Esophagus squamous epithelium (tissue), 5 donors: Measurements from ENCODE around the gene CER1. TPM values are rescaled to one million over a fixed set of nuclear protein-coding genes. Genes with fewer than 3 reads are reported as not detected.

Experiments used
- DNase-seq: peaks from one replicate; lab custom pipeline; 2025; lab: John Stamatoyannopoulos, UW
- H3K27ac ChIP-seq, 4 donors: fragments of 200-600 bp; sonication (generic); one replicate each; pipeline ENCODE4 v1.5.1; 2016 to 2019; ENCODE audit warnings: mild to moderate bottlenecking in 1 of 4
- H3K27me3 ChIP-seq, 4 donors: fragments of 200-600 bp; sonication (generic); 1 replicate in 3 of 4; 2 replicates in 1 of 4; pipeline versions ENCODE4 v1.5.1 to v1.6.0; 2017 to 2021; ENCODE audit warnings: antibody characterized with exemption in 1 of 4
- H3K36me3 ChIP-seq, 3 donors: fragments of 200-600 bp; sonication (generic); one replicate each; pipeline ENCODE4 v1.5.1; 2016 to 2019
- H3K4me1 ChIP-seq, 3 donors: fragments of 200-600 bp; sonication (generic); one replicate each; pipeline ENCODE4 v1.5.1; 2017 to 2019
- H3K4me3 ChIP-seq, 4 donors: fragments of 200-600 bp; sonication (generic); 1 replicate in 3 of 4; 2 replicates in 1 of 4; pipeline ENCODE4 v1.5.1; 2016 to 2019; ENCODE audit warnings: mild to moderate bottlenecking in 2 of 4, moderate library complexity in 1 of 4
- H3K9me3 ChIP-seq, 3 donors: fragments of 200-600 bp; sonication (generic); one replicate each; pipeline ENCODE4 v1.5.1; 2016 to 2019
- CTCF ChIP-seq, 6 experiments: fragments of 450-650 bp in 4 of 6; fragments of 200-600 bp in 2 of 6; sonication (generic) in 2 of 6; IDR thresholded peaks; one replicate each; pipeline ENCODE4 v1.5.1; 2016 to 2019; ENCODE audit warnings: antibody characterized with exemption in 6 of 6, mild to moderate bottlenecking in 4 of 6, moderate library complexity in 4 of 6
- POLR2A ChIP-seq, 4 donors: fragments of 450-650 bp; IDR thresholded peaks; one replicate each; pipeline ENCODE4 v1.6.1; 2017; ENCODE audit warnings: antibody characterized with exemption in 4 of 4, mild to moderate bottlenecking in 4 of 4, moderate library complexity in 3 of 4
- WGBS, 2 donors: methylation state at CpG; one replicate each; pipeline ENCODE4 v1.1.5; 2018; 5-methylcytosine and 5-hydroxymethylcytosine counted together
- intact Hi-C: fragments of 100-400 bp; cut with DNase I; formaldehyde crosslinking; loops from one replicate; pipeline ENCODE4 v1.15.0; 2022
- total RNA-seq, 4 donors: library from RNA; depleted of rRNA; stranded (reverse); fragments of >200 nt; gene quantifications; one replicate each; pipeline ENCODE4 v1.1.0, GENCODE V29; 2016
- donor health status: DM: yes; HTN: yes; CAD: no.

Gene CER1
- total RNA-seq, 4 donors from 2014 or later = not detected

- 54 to 71% methylated on average over 1 of the region's 1 CpG for WGBS, 2 donors
- no peak for TF ChIP-seq POLR2A (IDR thresholded peaks at IDR 0.05)
- no peak for TF ChIP-seq CTCF (IDR thresholded peaks at IDR 0.05)
- intact Hi-C loops = no loop called here
- Histone ChIP-seq H3K9me3 (no peaks in the 10 kb centered on the region), H3K27ac (no peak overlapping the region), H3K4me3 (no peak overlapping the region), H3K27me3 (no peaks in the 10 kb centered on the region), H3K4me1 (no peaks in the 10 kb centered on the region), H3K36me3 (no peaks in the 10 kb centered on the region)
- no peak for DNase-seq
Measured at GRCh38 chr9:14752271-14752670, 29.7 kb upstream of the CER1 start.

- H3K36me3 ChIP-seq = no peaks in the 10 kb centered on the region
- no peaks in the 10 kb centered on the region for H3K4me1 ChIP-seq
- no peaks in the 10 kb centered on the region for H3K9me3 ChIP-seq
- no peak overlapping the region for H3K4me3 ChIP-seq
- no peak overlapping the region for H3K27ac ChIP-seq
- TF ChIP-seq CTCF (IDR thresholded peaks at IDR 0.05) (no peak), POLR2A (IDR thresholded peaks at IDR 0.05) (no peak)
- no peaks in the 10 kb centered on the region for H3K27me3 ChIP-seq
- intact Hi-C loops = no loop called here
- no peak for DNase-seq
Measured at GRCh38 chr9:14750821-14751220, 28.3 kb upstream of the CER1 start.

DNA sequence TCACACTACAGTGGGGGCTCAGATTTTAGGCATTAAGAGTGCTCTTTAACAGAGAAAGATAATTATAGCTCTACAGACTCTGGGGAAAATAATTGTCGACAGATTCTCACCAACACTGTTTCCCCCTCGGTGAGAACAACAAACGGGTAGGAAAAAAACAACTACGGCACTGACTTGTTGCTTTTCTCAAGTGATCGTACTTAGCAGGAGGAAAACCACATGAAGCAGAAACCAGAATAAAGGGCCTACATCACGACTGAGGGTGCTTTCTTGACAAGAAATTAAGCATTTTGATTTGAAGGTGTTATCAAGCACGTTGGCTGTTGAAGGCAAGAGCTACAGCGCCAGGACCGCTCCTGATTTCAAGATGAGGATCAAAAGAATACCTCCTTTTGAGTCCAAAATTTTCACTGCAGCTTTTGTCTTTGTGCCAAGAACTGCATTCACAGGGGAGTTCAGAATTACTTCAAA, 27.2 kb upstream of the CER1 start:
- Histone ChIP-seq H3K36me3 (no peaks in the 10 kb centered on the region), H3K27ac (no peak overlapping the region), H3K4me3 (no peak overlapping the region), H3K9me3 (no peaks in the 10 kb centered on the region), H3K27me3 (no peaks in the 10 kb centered on the region), H3K4me1 (no peaks in the 10 kb centered on the region)
- intact Hi-C loops = no loop called here
- no peak for DNase-seq
- 50 to 69% methylated on average over 9 of the region's 9 CpGs for WGBS, 2 donors
- no peak for TF ChIP-seq CTCF (IDR thresholded peaks at IDR 0.05)
- TF ChIP-seq POLR2A (IDR thresholded peaks at IDR 0.05) = no peak

DNA sequence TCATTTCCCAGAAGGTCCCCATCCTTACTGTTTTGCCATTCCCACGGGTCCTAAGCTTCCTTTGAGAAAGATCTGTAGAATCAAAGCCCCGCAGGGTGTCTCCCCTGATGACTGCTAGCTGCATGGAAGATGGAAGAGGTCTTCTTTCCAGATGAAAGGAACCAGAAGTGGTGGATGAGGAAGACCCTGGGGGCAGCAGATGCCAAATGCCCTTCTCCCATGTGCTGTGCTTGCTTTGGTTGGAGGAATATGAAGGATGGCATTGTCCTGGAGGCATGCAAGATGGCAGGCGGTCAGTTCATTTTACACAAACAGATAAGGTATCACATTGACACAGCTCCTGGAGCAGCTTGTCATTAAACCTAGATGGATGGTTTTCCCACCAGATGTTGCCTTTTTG, 25.8 kb upstream of the CER1 start:
- WGBS, 2 donors = 83 to 85% methylated on average over 3 of the region's 3 CpGs
- DNase-seq = no peak
- Histone ChIP-seq H3K27me3 (no peaks in the 10 kb centered on the region), H3K4me1 (no peaks in the 10 kb centered on the region), H3K27ac (no peak overlapping the region), H3K4me3 (no peak overlapping the region), H3K36me3 (no peaks in the 10 kb centered on the region), H3K9me3 (no peaks in the 10 kb centered on the region)
- intact Hi-C loops = no loop called here
- no peak for TF ChIP-seq CTCF (IDR thresholded peaks at IDR 0.05)
- TF ChIP-seq POLR2A (IDR thresholded peaks at IDR 0.05) = no peak

GRCh38 chr9:14747111-14747510, 24.6 kb upstream of the CER1 start:
- TF ChIP-seq CTCF (IDR thresholded peaks at IDR 0.05) (no peak), POLR2A (IDR thresholded peaks at IDR 0.05) (no peak)
- Histone ChIP-seq H3K27ac (no peak overlapping the region), H3K27me3 (no peaks in the 10 kb centered on the region), H3K4me1 (no peaks in the 10 kb centered on the region), H3K4me3 (no peak overlapping the region), H3K9me3 (no peaks in the 10 kb centered on the region), H3K36me3 (no peaks in the 10 kb centered on the region)
- no peak for DNase-seq
- intact Hi-C loops = no loop called here
